RWPE1 (cell line): ENCODE data around the gene MTCL1.

Experiments
- CTCF ChIA-PET: fragments of 350-600 bp; sonication (Branson Sonifier 250); formaldehyde crosslinking; extraction: SDS; loops from one replicate; lab custom pipeline; 2021; lab: Yijun Ruan, JAX
- POLR2A ChIA-PET: fragments of 400-600 bp; formaldehyde crosslinking; extraction: SDS; loops from one replicate; lab custom pipeline; 2020; ENCODE audit warnings: antibody characterized with exemption; ENCODE audit not compliant: low non-redundant PET; lab: Yijun Ruan, JAX
- DNase-seq: peaks from one replicate; pipeline ENCODE4 v3.0.0; 2012; ENCODE audit warnings: low spot score
- H3K27ac ChIP-seq: fragments of 450-650 bp; 2 replicates; pipeline ENCODE4 v1.5.1; 2017
- TF ChIP-seq, protein P1 (sequence below): fragments of 450-650 bp; conservative IDR thresholded peaks from 2 replicates; pipeline ENCODE4 v1.5.1; 2017; ENCODE audit warnings: low read depth, mild to moderate bottlenecking

The MTCL1 gene

DNA sequence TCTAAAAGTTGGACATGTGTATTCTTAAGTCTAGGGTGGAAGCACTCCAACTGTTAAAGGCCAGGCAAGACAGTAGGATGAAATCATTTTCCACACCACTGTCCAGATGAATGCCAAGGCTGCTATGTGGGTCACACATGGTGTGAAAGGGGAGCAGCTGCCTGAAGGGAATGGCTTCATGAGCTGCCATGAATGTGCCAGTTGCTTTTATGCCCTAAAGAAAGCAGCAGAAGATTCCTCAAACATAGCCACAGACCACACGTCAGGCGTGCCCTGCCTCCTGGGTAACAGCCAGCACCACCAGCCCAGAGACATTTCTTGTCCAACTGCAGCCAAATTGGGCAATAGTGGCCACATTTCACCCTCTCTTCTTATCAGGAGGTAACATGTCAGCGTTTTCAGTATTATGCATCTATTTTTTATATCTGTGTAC is 130.2 kb downstream of the MTCL1 start:
- DNase-seq: no peak
- ChIA-PET CTCF (no interaction called here), POLR2A (no interaction called here)
- peak overlapping the region; percentile 56 for H3K27ac ChIP-seq
- TF ChIP-seq, protein P1, sequence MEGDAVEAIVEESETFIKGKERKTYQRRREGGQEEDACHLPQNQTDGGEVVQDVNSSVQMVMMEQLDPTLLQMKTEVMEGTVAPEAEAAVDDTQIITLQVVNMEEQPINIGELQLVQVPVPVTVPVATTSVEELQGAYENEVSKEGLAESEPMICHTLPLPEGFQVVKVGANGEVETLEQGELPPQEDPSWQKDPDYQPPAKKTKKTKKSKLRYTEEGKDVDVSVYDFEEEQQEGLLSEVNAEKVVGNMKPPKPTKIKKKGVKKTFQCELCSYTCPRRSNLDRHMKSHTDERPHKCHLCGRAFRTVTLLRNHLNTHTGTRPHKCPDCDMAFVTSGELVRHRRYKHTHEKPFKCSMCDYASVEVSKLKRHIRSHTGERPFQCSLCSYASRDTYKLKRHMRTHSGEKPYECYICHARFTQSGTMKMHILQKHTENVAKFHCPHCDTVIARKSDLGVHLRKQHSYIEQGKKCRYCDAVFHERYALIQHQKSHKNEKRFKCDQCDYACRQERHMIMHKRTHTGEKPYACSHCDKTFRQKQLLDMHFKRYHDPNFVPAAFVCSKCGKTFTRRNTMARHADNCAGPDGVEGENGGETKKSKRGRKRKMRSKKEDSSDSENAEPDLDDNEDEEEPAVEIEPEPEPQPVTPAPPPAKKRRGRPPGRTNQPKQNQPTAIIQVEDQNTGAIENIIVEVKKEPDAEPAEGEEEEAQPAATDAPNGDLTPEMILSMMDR: no peak

DNA sequence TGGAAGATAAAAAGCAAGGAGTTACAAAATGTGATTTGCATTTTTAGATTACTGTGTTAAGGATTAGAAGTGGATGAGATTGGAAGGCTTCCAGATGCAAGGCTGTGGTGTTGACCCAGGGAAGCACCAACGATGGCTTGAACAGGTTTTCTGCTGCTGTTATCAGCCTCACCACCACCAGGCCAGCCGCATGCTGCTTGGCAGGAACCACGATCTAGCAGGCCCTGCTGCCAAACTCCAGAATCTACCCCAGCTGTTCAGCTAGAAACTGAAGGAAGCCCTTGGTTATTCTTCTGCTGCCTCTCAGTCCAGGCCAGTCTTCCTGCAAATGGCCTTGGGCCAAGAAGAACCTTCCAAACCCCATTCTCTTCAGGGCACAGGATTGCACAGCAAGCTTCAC is 133.9 kb downstream of the MTCL1 start:
- POLR2A ChIA-PET: no interaction called here
- no peak overlapping the region for H3K27ac ChIP-seq
- CTCF ChIA-PET: interaction anchor here (1.3 kb wide), 1 partner anchor 9 kb away, joined by 7 read pairs; no protein-coding TSS in a partner anchor
- no peak for DNase-seq
- TF ChIP-seq, protein P1: no peak

DNA sequence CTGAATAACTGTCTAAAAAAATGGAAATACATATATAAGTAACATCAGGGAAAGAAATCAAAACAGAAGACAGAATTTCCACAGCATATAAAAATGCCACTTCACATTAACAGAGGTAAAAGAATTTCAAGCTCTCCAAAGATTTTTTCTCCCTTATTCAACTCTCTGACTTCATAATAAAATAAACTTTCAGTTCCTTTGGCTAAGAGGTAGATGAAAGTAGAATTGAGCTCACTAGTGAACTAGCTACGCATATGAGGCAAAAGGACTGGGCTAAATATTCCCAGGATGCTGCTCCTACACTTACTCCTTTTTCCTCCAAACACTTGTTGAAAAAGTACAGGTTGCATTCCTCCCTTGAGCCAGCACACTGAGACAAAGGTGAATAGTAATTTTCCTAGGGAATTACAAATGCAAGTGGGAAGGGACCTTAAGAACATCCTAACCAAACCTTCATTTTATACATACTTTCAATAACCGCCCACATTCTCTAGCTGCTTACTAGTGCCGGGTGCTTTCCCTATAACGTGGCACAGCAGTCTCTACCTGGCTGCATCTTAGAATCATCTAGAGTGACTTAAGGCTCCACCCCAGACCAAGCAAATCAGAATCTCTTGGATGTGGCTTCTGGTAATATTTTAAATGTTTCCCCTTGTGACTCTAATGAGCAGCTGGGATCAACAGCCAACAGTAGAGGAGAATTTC is 136.6 kb downstream of the MTCL1 start:
- POLR2A ChIA-PET: no interaction called here
- H3K27ac ChIP-seq: no peak overlapping the region
- TF ChIP-seq, protein P1: no peak
- peak; percentile 20 for DNase-seq
- CTCF ChIA-PET: no interaction called here

DNA sequence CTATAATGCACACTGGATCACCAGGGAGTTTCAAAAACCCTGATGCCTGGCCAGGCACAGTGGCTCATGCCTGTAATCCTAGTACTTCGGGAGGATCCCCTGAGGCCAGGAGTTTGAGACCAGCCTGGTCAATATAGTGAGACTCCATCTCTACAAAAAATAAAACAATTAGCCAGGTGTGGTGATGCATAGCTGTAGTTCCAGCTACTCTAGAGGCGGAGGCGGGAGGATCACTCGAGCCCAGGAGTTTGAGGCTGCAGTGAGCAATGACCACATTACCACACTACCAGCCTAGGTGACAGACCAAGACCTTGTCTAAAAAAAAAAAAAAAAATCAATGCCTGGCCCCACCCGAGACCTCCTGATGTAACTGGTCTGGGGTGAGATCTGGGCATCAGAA is 137.2 kb downstream of the MTCL1 start:
- TF ChIP-seq, protein P1: no peak
- CTCF ChIA-PET: no interaction called here
- no peak overlapping the region for H3K27ac ChIP-seq
- POLR2A ChIA-PET: no interaction called here
- no peak for DNase-seq

DNA sequence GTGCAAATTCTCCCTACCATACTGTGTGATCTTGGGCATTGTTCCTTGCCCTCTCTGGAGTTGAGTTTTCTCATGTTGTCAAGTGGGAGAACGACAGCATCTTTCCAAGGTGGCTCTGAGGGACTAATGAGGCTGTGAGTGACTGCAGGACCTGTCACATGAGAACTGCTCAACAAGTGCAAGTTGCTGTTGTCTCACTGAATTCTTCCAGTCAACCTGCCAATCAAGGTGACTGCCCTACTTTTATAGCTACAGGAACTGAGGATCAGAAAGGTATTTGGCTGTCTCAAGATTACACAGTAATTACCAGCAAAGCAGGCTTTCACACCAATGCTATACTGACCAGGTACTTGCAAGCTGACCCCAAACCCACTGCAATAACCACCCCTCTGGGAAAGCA is 137.6 kb downstream of the MTCL1 start:
- POLR2A ChIA-PET: no interaction called here
- TF ChIP-seq, protein P1: no peak
- no peak for DNase-seq
- CTCF ChIA-PET: no interaction called here
- H3K27ac ChIP-seq: no peak overlapping the region

DNA sequence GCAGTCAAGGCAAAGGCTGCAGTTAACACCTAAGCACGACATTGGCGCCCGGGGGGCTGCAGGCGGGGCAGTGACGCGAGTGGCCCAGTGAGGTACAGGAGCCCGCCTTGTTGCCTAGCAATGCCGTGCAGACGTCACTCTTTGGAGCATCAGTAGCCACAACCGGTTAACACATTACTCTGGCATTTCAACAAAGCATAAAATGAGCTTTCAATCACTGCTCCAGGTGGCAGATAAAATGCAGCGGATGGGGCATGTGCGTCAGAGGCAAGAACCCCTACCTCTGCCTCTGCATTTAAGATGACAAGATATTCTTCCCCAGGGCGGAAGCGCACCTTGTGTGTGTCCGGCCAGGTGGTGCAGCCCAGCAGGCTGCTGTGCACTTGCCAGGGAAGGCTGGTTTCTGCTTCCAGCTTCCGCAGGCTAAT is 139.4 kb downstream of the MTCL1 start:
- TF ChIP-seq, protein P1: no peak
- ChIA-PET POLR2A (no interaction called here), CTCF (no interaction called here)
- peak; percentile 19 for DNase-seq
- no peak overlapping the region for H3K27ac ChIP-seq
